Activated CD8-positive, alpha-beta T cell treated with anti-CD3 and anti-CD28 coated beads for 36 hours (primary cell): Measurements from ENCODE around the gene EIF4E3. TPM values are rescaled to one million over a fixed set of nuclear protein-coding genes. Genes with fewer than 3 reads are reported as not detected.

Source experiments
- ATAC-seq: fragments of 200-7000 bp; cut with Tn5 transposase; one replicate; pipeline ENCODE4 v1.10.0; 2021; ENCODE audit warnings: mild to moderate bottlenecking, moderate library complexity
- CTCF ChIA-PET: fragments of 350-600 bp; sonication (Branson Sonifier 250); formaldehyde crosslinking; loops from one replicate; lab custom pipeline; 2021; ENCODE audit warnings: antibody characterized with exemption; lab: Charles Lee
- POLR2A ChIA-PET: fragments of 350-600 bp; sonication (Branson Sonifier 250); formaldehyde crosslinking; loops from one replicate; lab custom pipeline; 2021; ENCODE audit warnings: antibody characterized with exemption; lab: Charles Lee
- DNase-seq: peaks from one replicate; pipeline ENCODE4 v3.0.0-alpha.2; 2020
- H3K27ac Mint-ChIP-seq: one replicate; pipeline ENCODE4 v1.8.0; 2021; ENCODE audit warnings: mild to moderate bottlenecking, mixed read lengths
- H3K27me3 Mint-ChIP-seq: one replicate; pipeline ENCODE4 v1.8.0; 2021; ENCODE audit warnings: mixed read lengths
- H3K36me3 Mint-ChIP-seq: one replicate; pipeline ENCODE4 v1.8.0; 2021; ENCODE audit warnings: low read depth, mixed read lengths
- H3K4me1 Mint-ChIP-seq: one replicate; pipeline ENCODE4 v1.8.0; 2021; ENCODE audit warnings: low read depth, mixed read lengths
- H3K4me3 Mint-ChIP-seq: one replicate; pipeline ENCODE4 v1.8.0; 2021; ENCODE audit warnings: mild to moderate bottlenecking, moderate library complexity, mixed read lengths
- H3K9me3 Mint-ChIP-seq: one replicate; pipeline ENCODE4 v1.8.0; 2021; ENCODE audit warnings: mixed read lengths
- intact Hi-C: fragments of 100-400 bp; cut with micrococcal nuclease; formaldehyde crosslinking; loops from one replicate; pipeline ENCODE4 v1.10.0; 2022
- total RNA-seq, 2 experiments: library from RNA; stranded (reverse); gene quantifications; one replicate each; pipeline ENCODE4 v1.2.3, GENCODE V29; 2021
- TF ChIP-seq, protein P1 (sequence below): fragments of 200-600 bp; IDR thresholded peaks from one replicate; pipeline ENCODE4 v1.8.0; 2022; ENCODE audit warnings: antibody characterized with exemption, mild to moderate bottlenecking

EIF4E3 gene
- total RNA-seq: 10 to 100 TPM; 29.3 to 30.4 TPM

GRCh38 chr3:71725271-71725991, at the start of gene EIF4E3:
TSS of gene EIF4E3 (minus strand) at chr3:71725402. CDS start at chr3:71725367, 35 bp downstream.
- POLR2A ChIA-PET: interaction anchor here (0.8 to 1.8 kb wide), 2 partner anchors 16 to 23 kb away, joined by 4 to 5 read pairs; no protein-coding TSS in a partner anchor

DNA sequence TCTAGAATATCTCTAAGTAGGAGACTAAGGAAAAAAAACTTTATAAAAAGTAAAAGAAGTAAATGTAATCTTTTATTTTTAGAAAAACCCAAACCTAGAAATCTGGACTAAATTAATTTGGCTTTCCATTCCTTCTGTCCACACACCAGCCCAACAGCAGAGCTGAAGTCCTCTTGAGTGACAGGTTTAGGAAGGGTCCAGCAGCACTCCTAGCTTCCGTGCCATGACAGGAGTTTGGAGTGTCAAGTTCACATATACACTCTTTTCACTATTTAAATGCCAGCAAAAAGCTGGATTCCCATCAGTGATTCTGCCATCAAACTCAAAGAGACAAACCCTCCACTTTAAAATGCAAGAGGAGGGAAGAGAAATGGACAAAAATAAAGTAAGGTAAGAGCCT, 46.7 kb upstream of the EIF4E3 start:
- CTCF ChIA-PET: interaction anchor here (1.5 kb wide), 1 partner anchor 9 kb away, joined by 4 read pairs; no protein-coding TSS in a partner anchor
- ATAC-seq (no peak), DNase-seq (no peak)
- Mint-ChIP-seq H3K4me1 (no peaks in the 10 kb centered on the region), H3K9me3 (no peaks in the 10 kb centered on the region), H3K4me3 (no peak overlapping the region), H3K36me3 (no peaks in the 10 kb centered on the region), H3K27ac (no peak overlapping the region), H3K27me3 (peaks cover 9% of the 10 kb centered on the region)
- TF ChIP-seq, protein P1, sequence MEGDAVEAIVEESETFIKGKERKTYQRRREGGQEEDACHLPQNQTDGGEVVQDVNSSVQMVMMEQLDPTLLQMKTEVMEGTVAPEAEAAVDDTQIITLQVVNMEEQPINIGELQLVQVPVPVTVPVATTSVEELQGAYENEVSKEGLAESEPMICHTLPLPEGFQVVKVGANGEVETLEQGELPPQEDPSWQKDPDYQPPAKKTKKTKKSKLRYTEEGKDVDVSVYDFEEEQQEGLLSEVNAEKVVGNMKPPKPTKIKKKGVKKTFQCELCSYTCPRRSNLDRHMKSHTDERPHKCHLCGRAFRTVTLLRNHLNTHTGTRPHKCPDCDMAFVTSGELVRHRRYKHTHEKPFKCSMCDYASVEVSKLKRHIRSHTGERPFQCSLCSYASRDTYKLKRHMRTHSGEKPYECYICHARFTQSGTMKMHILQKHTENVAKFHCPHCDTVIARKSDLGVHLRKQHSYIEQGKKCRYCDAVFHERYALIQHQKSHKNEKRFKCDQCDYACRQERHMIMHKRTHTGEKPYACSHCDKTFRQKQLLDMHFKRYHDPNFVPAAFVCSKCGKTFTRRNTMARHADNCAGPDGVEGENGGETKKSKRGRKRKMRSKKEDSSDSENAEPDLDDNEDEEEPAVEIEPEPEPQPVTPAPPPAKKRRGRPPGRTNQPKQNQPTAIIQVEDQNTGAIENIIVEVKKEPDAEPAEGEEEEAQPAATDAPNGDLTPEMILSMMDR: no peak
- POLR2A ChIA-PET: no interaction called here
- intact Hi-C loops: no loop called here

More at GRCh38 chr3:71725271-71725991, at the start of gene EIF4E3:
- CTCF ChIA-PET: interaction anchor here (3.2 kb wide), 1 partner anchor 14 kb away, joined by 16 read pairs; no protein-coding TSS in a partner anchor
- Mint-ChIP-seq H3K36me3 (peaks cover 6% of the 10 kb centered on the region), H3K4me3 (peak within 1 kb of the TSS; percentile 99), H3K9me3 (no peaks in the 10 kb centered on the region), H3K27me3 (no peaks in the 10 kb centered on the region), H3K27ac (peak within 1 kb of the TSS; percentile 98), H3K4me1 (peaks cover 64% of the 10 kb centered on the region)
- TF ChIP-seq, protein P1: no peak
- intact Hi-C loops: loop anchor here (5.0 to 10.0 kb wide), 2 partner anchors 132 to 1099 kb away; no protein-coding TSS in a partner anchor
- ATAC-seq: peak; percentile 43
- DNase-seq: peak; percentile 31

DNA sequence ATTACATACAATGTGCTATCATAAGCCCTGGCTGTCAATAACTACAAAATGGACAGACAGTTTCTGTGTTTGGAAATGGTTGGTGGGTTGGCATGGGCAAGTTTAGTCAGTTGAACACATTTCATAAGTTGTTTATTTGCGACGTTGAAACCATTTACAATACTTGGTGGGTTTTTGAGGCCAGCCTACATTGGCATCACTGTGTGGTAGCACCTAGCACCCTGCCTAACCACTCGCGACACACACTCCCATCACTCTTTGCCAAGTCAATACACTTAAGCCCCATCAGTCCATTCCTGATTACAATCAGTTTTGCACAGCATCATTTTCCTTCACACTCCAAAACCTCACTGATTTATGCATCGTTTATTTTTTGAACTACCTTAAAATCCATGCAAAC, 45.9 kb upstream of the EIF4E3 start:
- H3K4me1 Mint-ChIP-seq: no peaks in the 10 kb centered on the region
- ATAC-seq (no peak), DNase-seq (no peak)
- H3K27me3 Mint-ChIP-seq: peaks cover 7% of the 10 kb centered on the region
- H3K4me3 Mint-ChIP-seq: no peak overlapping the region
- H3K9me3 Mint-ChIP-seq: no peaks in the 10 kb centered on the region
- intact Hi-C loops: no loop called here
- H3K36me3 Mint-ChIP-seq: no peaks in the 10 kb centered on the region
- TF ChIP-seq, protein P1: no peak
- CTCF ChIA-PET: no interaction called here
- POLR2A ChIA-PET: no interaction called here
- H3K27ac Mint-ChIP-seq: no peak overlapping the region

GRCh38 chr3:71763426-71763825, 38.2 kb upstream of the EIF4E3 start:
- H3K4me3 Mint-ChIP-seq: no peak overlapping the region
- H3K4me1 Mint-ChIP-seq: no peaks in the 10 kb centered on the region
- no peaks in the 10 kb centered on the region for H3K9me3 Mint-ChIP-seq
- no peaks in the 10 kb centered on the region for H3K36me3 Mint-ChIP-seq
- no peak for ATAC-seq
- no peak for DNase-seq
- TF ChIP-seq, protein P1: no peak
- peaks cover 2% of the 10 kb centered on the region for H3K27me3 Mint-ChIP-seq
- intact Hi-C loops: no loop called here
- ChIA-PET POLR2A (no interaction called here), CTCF (interaction anchor here (1.0 to 1.5 kb wide), 3 partner anchors 9 to 57 kb away, joined by 3 to 5 read pairs (median 4); no protein-coding TSS in a partner anchor)
- H3K27ac Mint-ChIP-seq: no peak overlapping the region

DNA sequence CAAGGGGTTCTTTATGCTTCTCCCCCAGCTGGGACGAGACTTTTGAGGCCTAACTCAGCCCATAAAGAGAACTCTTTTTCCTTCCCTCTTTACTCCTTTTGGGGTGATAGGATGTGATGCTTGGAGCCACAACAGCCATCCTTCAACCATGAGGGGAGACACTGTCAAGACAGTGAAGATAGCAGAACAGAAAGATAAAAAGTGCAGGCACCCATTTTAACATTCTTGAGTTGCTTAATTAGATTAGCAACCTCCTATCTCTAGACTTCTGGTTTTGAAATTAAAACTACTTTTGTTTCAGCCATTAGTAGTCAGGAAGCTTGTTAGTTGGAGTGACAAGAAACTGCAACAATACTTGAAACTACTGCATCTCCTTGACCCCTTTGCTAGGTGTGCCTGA, 34.9 kb upstream of the EIF4E3 start:
- DNase-seq (no peak), ATAC-seq (no peak)
- ChIA-PET CTCF (interaction anchor here (1.1 kb wide), 1 partner anchor 31 kb away, joined by 4 read pairs; no protein-coding TSS in a partner anchor), POLR2A (no interaction called here)
- Mint-ChIP-seq H3K27me3 (peaks cover 16% of the 10 kb centered on the region), H3K27ac (no peak overlapping the region), H3K4me1 (peaks cover 2% of the 10 kb centered on the region), H3K9me3 (no peaks in the 10 kb centered on the region), H3K36me3 (no peaks in the 10 kb centered on the region), H3K4me3 (no peak overlapping the region)
- intact Hi-C loops: no loop called here
- TF ChIP-seq, protein P1: no peak
